ENCODE results near the gene ECM2.

DNA sequence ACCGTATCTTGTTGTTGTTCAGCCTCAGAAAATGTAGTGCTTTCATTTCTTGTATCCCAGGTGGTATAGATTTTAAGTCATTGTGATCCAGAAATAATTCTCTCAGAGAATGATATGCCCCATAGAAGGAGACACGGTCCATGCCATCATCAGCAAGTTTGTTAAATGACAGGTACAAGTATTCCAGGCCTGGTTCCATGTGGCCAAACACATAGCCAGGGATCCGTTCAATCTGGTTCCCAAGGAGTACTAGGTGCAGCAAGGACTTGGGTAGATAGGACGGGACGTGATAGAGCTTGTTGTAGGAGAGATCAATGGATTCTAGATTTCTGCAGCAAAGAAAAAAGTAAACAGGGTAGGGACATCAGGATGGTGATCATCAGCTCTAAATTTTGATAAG lies 35.1 kb downstream of the ECM2 start:
- TF ChIP-seq EZH2 (IDR thresholded peaks at IDR 0.05; ENCODE audit: insufficient read depth, low read length) = no peak
- TF ChIP-seq, protein P1, sequence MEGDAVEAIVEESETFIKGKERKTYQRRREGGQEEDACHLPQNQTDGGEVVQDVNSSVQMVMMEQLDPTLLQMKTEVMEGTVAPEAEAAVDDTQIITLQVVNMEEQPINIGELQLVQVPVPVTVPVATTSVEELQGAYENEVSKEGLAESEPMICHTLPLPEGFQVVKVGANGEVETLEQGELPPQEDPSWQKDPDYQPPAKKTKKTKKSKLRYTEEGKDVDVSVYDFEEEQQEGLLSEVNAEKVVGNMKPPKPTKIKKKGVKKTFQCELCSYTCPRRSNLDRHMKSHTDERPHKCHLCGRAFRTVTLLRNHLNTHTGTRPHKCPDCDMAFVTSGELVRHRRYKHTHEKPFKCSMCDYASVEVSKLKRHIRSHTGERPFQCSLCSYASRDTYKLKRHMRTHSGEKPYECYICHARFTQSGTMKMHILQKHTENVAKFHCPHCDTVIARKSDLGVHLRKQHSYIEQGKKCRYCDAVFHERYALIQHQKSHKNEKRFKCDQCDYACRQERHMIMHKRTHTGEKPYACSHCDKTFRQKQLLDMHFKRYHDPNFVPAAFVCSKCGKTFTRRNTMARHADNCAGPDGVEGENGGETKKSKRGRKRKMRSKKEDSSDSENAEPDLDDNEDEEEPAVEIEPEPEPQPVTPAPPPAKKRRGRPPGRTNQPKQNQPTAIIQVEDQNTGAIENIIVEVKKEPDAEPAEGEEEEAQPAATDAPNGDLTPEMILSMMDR (IDR thresholded peaks at IDR 0.05; ENCODE audit: insufficient read depth, low read depth, low read length) = no peak
